ENCODE results near the gene KLHL36. TPM values are rescaled to one million over a fixed set of nuclear protein-coding genes. Genes with fewer than 3 reads are reported as not detected.

KLHL36 gene
- total and polyA plus RNA-seq, 9 of the 15 experiments (the other 6 are each of a cell fraction or from before 2014, with no cell fraction given) = 2.1 to 51.2 (median 18.5) TPM

GRCh38 chr16:84667600-84668309, 19.4 kb downstream of the KLHL36 start:
- WGBS (ENCODE audit: insufficient coverage, low coverage, missing lambda C conversion rate) = 76% methylated on average over 16 of the region's 16 CpGs
- intact Hi-C loops (cut with micrococcal nuclease) (no loop called here), in situ Hi-C loops (cut with MboI) (no loop called here)
- TF ChIP-seq FOXA3 (CRISPR knock-in tag; conservative IDR thresholded peaks at IDR 0.05 in 1 of 2, IDR thresholded peaks at IDR 0.05 in 1 of 2) = no peak
- TF ChIP-seq KHSRP (IDR thresholded peaks at IDR 0.05) = no peak
- no peak for TF ChIP-seq E2F5 (CRISPR knock-in tag; IDR thresholded peaks at IDR 0.05)
- TF ChIP-seq PRMT5 (CRISPR knock-in tag; IDR thresholded peaks at IDR 0.05) = no peak
- TF ChIP-seq ZNF511 (CRISPR knock-in tag; IDR thresholded peaks at IDR 0.05) = no peak
- no peak for TF ChIP-seq ZNF561 (CRISPR knock-in tag; conservative IDR thresholded peaks at IDR 0.05)
- no peak for TF ChIP-seq NR3C1 (CRISPR knock-in tag; IDR thresholded peaks at IDR 0.05)
- no peak for TF ChIP-seq CHAMP1 (IDR thresholded peaks at IDR 0.05)
- no peak for TF ChIP-seq RBM22 (IDR thresholded peaks at IDR 0.05; ENCODE audit: low read depth, low read length, poor library complexity, severe bottlenecking)
- H3K9ac ChIP-seq (ENCODE audit: insufficient read depth in 1 of 2, low read depth in 2 of 2, low read length in 2 of 2) = no peak overlapping the region
- peaks cover 22% of the 10 kb centered on the region; the same call in 2 of the 3 replicates for H3K36me3 ChIP-seq (ENCODE audit: control insufficient read depth, insufficient read depth, low read length)
- H3K4me3 ChIP-seq = no peak overlapping the region
- H3K27me3 ChIP-seq (ENCODE audit: control insufficient read depth in 2 of 2, insufficient read depth in 2 of 2, low read length in 2 of 2) = no peaks in the 10 kb centered on the region
- H3K27ac ChIP-seq (ENCODE audit: extremely low read depth, low read depth, low read length) = no peak overlapping the region
- H3K9me1 ChIP-seq (ENCODE audit: control insufficient read depth, insufficient read depth, low read length) = no peaks in the 10 kb centered on the region
- no peak overlapping the region for H2AFZ ChIP-seq (ENCODE audit: low read depth, low read length)
- no peaks in the 10 kb centered on the region for H3K9me3 ChIP-seq (replicated peaks; ENCODE audit: control insufficient read depth, insufficient read depth, low read depth, low read length)
- no peaks in the 10 kb centered on the region; the same call in 1 of the 2 replicates for H4K20me1 ChIP-seq (replicated peaks; ENCODE audit: control insufficient read depth, insufficient read depth, low read length)
- no peak for FAIRE-seq
- H3K79me2 ChIP-seq (ENCODE audit: control insufficient read depth, insufficient read depth, low read length) = no peaks in the 10 kb centered on the region
- ChIA-PET POLR2A (interaction anchor here (0.5 to 1.3 kb wide), 2 partner anchors 24 to 33 kb away, joined by 3 read pairs; no protein-coding TSS in a partner anchor), CTCF (ENCODE audit: low intra/inter-chr PET ratio) (no interaction called here)
- H3K4me2 ChIP-seq (ENCODE audit: insufficient read depth, low read length) = no peak overlapping the region
- ATAC-seq = no peak
- BruUV-seq (replicated peaks) = no TSS peak
- peaks cover 3 to 8% of the 10 kb centered on the region in 2 experiments; a peak in 2 of 5 replicates for H3K4me1 ChIP-seq (replicated peaks in 1 of 2; ENCODE audit: control insufficient read depth in 2 of 2, insufficient read depth in 2 of 2, low read length in 2 of 2)
- no peak for DNase-seq (ENCODE audit: extremely low read depth in 1 of 4, low spot score in 3 of 4)
